K562 (cell line): ENCODE data around the gene PDCD6IP. TPM values are rescaled to one million over a fixed set of nuclear protein-coding genes. Genes with fewer than 3 reads are reported as not detected.

Experiments used
- CBX5 ChIP-seq: IDR thresholded peaks from 2 replicates; pipeline ENCODE4 v1.6.1; 2014; ENCODE audit warnings: low read depth, borderline replicate concordance
- DEAF1 ChIP-seq: fragments of 450-650 bp; formaldehyde crosslinking; IDR thresholded peaks from 2 replicates; pipeline ENCODE4 v1.4.0; 2020; ENCODE audit warnings: mild to moderate bottlenecking, moderate library complexity
- FOSL1 ChIP-seq: fragments of 200-800 bp; sonication (Bioruptor generic); conservative IDR thresholded peaks from 2 replicates; pipeline ENCODE4 v1.6.1; 2016; ENCODE audit warnings: missing genetic modification characterization, missing compliant biosample characterization
- HDAC1 ChIP-seq, 2 experiments: fragments of 450-650 bp; IDR thresholded peaks; 2 replicates each; pipeline ENCODE4 v1.6.1; 2016 to 2017; ENCODE audit warnings: inconsistent platforms in 1 of 2, mild to moderate bottlenecking in 1 of 2, moderate library complexity in 1 of 2
- MCM2 ChIP-seq: fragments of 450-650 bp; IDR thresholded peaks from 2 replicates; pipeline ENCODE4 v1.6.1; 2017; ENCODE audit warnings: low read depth, mild to moderate bottlenecking
- PCBP2 ChIP-seq: fragments of 200-400 bp; formaldehyde crosslinking; IDR thresholded peaks from 2 replicates; pipeline ENCODE4 v1.6.1; 2018; ENCODE audit warnings: low read length, low read depth, mild to moderate bottlenecking, moderate library complexity; ENCODE audit not compliant: poor library complexity, severe bottlenecking
- POLR3G ChIP-seq: IDR thresholded peaks from 2 replicates; pipeline ENCODE4 v1.6.1; 2011; ENCODE audit not compliant: insufficient read length, insufficient replicate concordance; ENCODE audit errors: extremely low read depth
- RBM34 ChIP-seq: fragments of 200-400 bp; formaldehyde crosslinking; IDR thresholded peaks from 2 replicates; pipeline ENCODE4 v1.6.1; 2018; ENCODE audit warnings: low read length, borderline replicate concordance; ENCODE audit not compliant: insufficient read depth
- SREBF1 ChIP-seq: fragments of 150-350 bp; IDR thresholded peaks from 2 replicates; pipeline ENCODE4 v1.6.1; 2014; ENCODE audit warnings: antibody characterized with exemption, low read depth, low read length, borderline replicate concordance
- TRIM24 ChIP-seq, 2 experiments: fragments of 450-650 bp; IDR thresholded peaks; 2 replicates each; pipeline ENCODE4 v1.6.1; 2016
- ZBTB8A ChIP-seq: fragments of 450-650 bp; IDR thresholded peaks from 2 replicates; pipeline ENCODE4 v1.6.1; 2018; ENCODE audit warnings: mild to moderate bottlenecking, moderate library complexity; ENCODE audit not compliant: partially characterized antibody
- ZC3H8 ChIP-seq: fragments of 450-650 bp; IDR thresholded peaks from 2 replicates; pipeline ENCODE4 v1.6.1; 2017
- ZFX ChIP-seq: sonication (generic); formaldehyde crosslinking; IDR thresholded peaks from 2 replicates; pipeline ENCODE4 v1.8.0; 2022; ENCODE audit warnings: mild to moderate bottlenecking, missing genetic modification reagents, moderate library complexity
- ZNF280A ChIP-seq: fragments of 450-650 bp; IDR thresholded peaks from 2 replicates; pipeline ENCODE4 v1.6.1; 2018; ENCODE audit warnings: mild to moderate bottlenecking, low read depth; ENCODE audit not compliant: partially characterized antibody
- ZNF583 ChIP-seq: fragments of 250-450 bp; sonication (Bioruptor Pico); IDR thresholded peaks from 2 replicates; pipeline ENCODE4 v1.4.0; 2020
- ZNF584 ChIP-seq: fragments of 200-800 bp; sonication (Bioruptor generic); IDR thresholded peaks from 2 replicates; pipeline ENCODE4 v1.6.1; 2016; ENCODE audit warnings: low read depth, mild to moderate bottlenecking, missing genetic modification characterization, missing compliant biosample characterization
- polyA plus RNA-seq, 8 experiments: library from polyadenylated mRNA; depleted of rRNA in 4 of 8; stranded (reverse) in 5 of 8; unstranded in 3 of 8; fragments of >200 nt; fragmentation: Nextera tagmentation in 2 of 8; fragmentation: Illumina TruSeq in 1 of 8; extraction: Ambion mirVana in 2 of 8; extraction: Trizol in 1 of 8; gene quantifications; 2 replicates each; pipeline versions ENCODE4 v1.2.1 to v1.2.3, GENCODE V29; 2011 to 2014; ENCODE audit warnings: inconsistent platforms in 1 of 8, missing spikeins in 1 of 8
- total RNA-seq, 7 experiments: library from RNA; depleted of rRNA in 6 of 7; stranded (reverse); fragments of >200 nt in 6 of 7; fragmentation: Illumina TruSeq in 2 of 7; extraction: Trizol in 2 of 7; gene quantifications; 2 replicates each; pipeline versions ENCODE4 v1.2.1 to v1.2.3, GENCODE V29; 2011 to 2021; ENCODE audit warnings: low replicate concordance in 1 of 7
- TF ChIP-seq, protein P1 (sequence below), 2 experiments: fragments of 450-650 bp; conservative IDR thresholded peaks; 2 replicates each; pipeline ENCODE4 v1.6.1; 2017; ENCODE audit warnings: mild to moderate bottlenecking in 2 of 2, moderate library complexity in 2 of 2
- TF ChIP-seq, protein P2 (sequence below), 3 experiments: fragments of 200-800 bp in 1 of 3; fragments of 250-450 bp in 1 of 3; fragments of 450-650 bp in 1 of 3; sonication (Bioruptor Pico) in 1 of 3; sonication (Bioruptor generic) in 1 of 3; formaldehyde crosslinking in 1 of 3; IDR thresholded peaks; 2 replicates each; pipeline versions ENCODE4 v1.6.1 to v1.8.0; 2016 to 2022; ENCODE audit warnings: mild to moderate bottlenecking in 2 of 3, missing genetic modification characterization in 2 of 3, missing compliant biosample characterization in 1 of 3, moderate library complexity in 1 of 3

The PDCD6IP gene
- total and polyA plus RNA-seq, 9 of the 15 experiments (the other 6 are each of a cell fraction or from before 2014, with no cell fraction given) = 40.2 to 302 (median 122) TPM

DNA sequence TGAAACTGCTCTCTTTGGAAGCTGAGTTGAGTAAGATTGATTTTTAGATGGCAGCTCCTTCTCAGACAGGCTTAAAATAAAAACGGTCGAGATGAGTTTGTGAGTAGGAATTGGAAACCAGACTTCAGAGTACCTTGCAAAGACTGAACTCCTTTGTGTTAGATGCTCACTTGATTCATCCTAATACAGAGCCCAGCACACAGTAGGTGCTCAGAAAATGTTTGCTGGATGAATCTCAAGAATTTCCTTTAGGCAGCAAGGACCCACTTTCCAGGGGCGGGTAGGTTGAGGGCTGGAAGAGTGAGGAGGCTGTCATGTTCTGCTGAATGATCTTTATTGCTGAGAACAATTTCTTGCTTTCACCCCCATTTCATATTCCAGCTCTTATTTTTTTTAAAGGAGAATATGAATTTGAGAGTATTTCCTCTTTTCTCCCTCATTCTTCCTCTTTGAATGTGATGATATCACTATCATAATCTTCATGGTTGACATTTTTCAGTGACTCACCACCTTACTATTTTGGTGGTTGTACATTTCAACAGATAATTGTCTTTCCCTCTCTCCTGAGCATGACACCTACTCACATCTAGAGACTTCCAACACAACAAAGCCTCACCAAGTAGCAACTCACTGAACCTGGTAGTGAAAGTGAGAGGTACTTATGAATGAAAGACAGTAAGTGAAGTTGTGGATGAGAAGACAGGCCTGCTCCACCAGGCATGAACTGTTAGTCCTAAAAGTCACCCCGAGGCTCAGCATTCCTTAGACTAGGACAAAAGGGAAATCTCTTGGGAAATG, 113.3 kb downstream of the PDCD6IP start (continued):
- peak; percentile 53; the same call in 1 of the 2 replicates for TF ChIP-seq ZNF584 (CRISPR knock-in tag)
- TF ChIP-seq RBM34 = no peak
- no peak for TF ChIP-seq PCBP2
- TF ChIP-seq ZC3H8 = no peak
- no peak for TF ChIP-seq POLR3G
- no peak for TF ChIP-seq MCM2
- TF ChIP-seq ZBTB8A = no peak
- TF ChIP-seq ZFX (CRISPR knock-in tag) = peak; percentile 45; the same call in 1 of the 2 replicates
- TF ChIP-seq, protein P1, sequence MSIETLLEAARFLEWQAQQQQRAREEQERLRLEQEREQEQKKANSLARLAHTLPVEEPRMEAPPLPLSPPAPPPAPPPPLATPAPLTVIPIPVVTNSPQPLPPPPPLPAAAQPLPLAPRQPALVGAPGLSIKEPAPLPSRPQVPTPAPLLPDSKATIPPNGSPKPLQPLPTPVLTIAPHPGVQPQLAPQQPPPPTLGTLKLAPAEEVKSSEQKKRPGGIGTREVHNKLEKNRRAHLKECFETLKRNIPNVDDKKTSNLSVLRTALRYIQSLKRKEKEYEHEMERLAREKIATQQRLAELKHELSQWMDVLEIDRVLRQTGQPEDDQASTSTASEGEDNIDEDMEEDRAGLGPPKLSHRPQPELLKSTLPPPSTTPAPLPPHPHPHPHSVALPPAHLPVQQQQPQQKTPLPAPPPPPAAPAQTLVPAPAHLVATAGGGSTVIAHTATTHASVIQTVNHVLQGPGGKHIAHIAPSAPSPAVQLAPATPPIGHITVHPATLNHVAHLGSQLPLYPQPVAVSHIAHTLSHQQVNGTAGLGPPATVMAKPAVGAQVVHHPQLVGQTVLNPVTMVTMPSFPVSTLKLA (conservative IDR thresholded peaks at IDR 0.05) = peak in 1 of 2 experiments; percentile 26; a peak in 1 of 4 replicates
- no peak for TF ChIP-seq DEAF1 (CRISPR knock-in tag)
- TF ChIP-seq CBX5 = no peak
- peak; percentile 99 for TF ChIP-seq FOSL1 (tag)
- peak; percentile 52 to 72; a peak in 3 of 4 replicates for TF ChIP-seq TRIM24 (IDR thresholded peaks at IDR 0.05)
- TF ChIP-seq, protein P2, sequence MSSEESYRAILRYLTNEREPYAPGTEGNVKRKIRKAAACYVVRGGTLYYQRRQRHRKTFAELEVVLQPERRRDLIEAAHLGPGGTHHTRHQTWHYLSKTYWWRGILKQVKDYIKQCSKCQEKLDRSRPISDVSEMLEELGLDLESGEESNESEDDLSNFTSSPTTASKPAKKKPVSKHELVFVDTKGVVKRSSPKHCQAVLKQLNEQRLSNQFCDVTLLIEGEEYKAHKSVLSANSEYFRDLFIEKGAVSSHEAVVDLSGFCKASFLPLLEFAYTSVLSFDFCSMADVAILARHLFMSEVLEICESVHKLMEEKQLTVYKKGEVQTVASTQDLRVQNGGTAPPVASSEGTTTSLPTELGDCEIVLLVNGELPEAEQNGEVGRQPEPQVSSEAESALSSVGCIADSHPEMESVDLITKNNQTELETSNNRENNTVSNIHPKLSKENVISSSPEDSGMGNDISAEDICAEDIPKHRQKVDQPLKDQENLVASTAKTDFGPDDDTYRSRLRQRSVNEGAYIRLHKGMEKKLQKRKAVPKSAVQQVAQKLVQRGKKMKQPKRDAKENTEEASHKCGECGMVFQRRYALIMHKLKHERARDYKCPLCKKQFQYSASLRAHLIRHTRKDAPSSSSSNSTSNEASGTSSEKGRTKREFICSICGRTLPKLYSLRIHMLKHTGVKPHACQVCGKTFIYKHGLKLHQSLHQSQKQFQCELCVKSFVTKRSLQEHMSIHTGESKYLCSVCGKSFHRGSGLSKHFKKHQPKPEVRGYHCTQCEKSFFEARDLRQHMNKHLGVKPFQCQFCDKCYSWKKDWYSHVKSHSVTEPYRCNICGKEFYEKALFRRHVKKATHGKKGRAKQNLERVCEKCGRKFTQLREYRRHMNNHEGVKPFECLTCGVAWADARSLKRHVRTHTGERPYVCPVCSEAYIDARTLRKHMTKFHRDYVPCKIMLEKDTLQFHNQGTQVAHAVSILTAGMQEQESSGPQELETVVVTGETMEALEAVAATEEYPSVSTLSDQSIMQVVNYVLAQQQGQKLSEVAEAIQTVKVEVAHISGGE (CRISPR knock-in tag; IDR thresholded peaks at IDR 0.05) = 0 out of 6 replicates have a peak, but pooled peaks of 1 of the 3 experiments have one; percentile 45
- TF ChIP-seq ZNF280A = no peak
- peak in 1 of 2 experiments; percentile 71; a peak in 2 of 4 replicates for TF ChIP-seq HDAC1 (IDR thresholded peaks at IDR 0.05)
- TF ChIP-seq ZNF583 = no peak
- TF ChIP-seq SREBF1 = no peak
